Stomach smooth muscle (tissue), 2 donors: ENCODE results near the gene AGPAT2.

Experiments
- H3K27ac ChIP-seq: one replicate; pipeline ENCODE4 v1.7.0; 2013; ENCODE audit warnings: mild to moderate bottlenecking, low read length, inconsistent platforms
- H3K27me3 ChIP-seq, 2 donors: one replicate each; pipeline ENCODE4 v1.7.0; 2013; ENCODE audit warnings: low read length in 2 of 2; ENCODE audit not compliant: insufficient read depth in 2 of 2, control insufficient read depth in 1 of 2
- H3K36me3 ChIP-seq, 2 donors: one replicate each; pipeline ENCODE4 v1.7.0; 2013; ENCODE audit warnings: low read length in 2 of 2; ENCODE audit not compliant: control insufficient read depth in 2 of 2, insufficient read depth in 2 of 2
- H3K4me1 ChIP-seq: one replicate; pipeline ENCODE4 v1.7.0; 2013; ENCODE audit warnings: low read length; ENCODE audit not compliant: control insufficient read depth, insufficient read depth
- H3K4me3 ChIP-seq, 2 donors: one replicate each; pipeline ENCODE4 v1.7.0; 2013; ENCODE audit warnings: low read length in 2 of 2
- H3K9ac ChIP-seq, 2 donors: one replicate each; pipeline ENCODE4 v1.7.0; 2013; ENCODE audit warnings: low read length in 2 of 2, mild to moderate bottlenecking in 1 of 2
- H3K9me3 ChIP-seq, 2 donors: one replicate each; pipeline ENCODE4 v1.7.0; 2013; ENCODE audit warnings: low read length in 2 of 2; ENCODE audit not compliant: control insufficient read depth in 2 of 2
- donor health status: healthy.
- donor health status: Pancreatic carcinoma.

Gene AGPAT2

DNA sequence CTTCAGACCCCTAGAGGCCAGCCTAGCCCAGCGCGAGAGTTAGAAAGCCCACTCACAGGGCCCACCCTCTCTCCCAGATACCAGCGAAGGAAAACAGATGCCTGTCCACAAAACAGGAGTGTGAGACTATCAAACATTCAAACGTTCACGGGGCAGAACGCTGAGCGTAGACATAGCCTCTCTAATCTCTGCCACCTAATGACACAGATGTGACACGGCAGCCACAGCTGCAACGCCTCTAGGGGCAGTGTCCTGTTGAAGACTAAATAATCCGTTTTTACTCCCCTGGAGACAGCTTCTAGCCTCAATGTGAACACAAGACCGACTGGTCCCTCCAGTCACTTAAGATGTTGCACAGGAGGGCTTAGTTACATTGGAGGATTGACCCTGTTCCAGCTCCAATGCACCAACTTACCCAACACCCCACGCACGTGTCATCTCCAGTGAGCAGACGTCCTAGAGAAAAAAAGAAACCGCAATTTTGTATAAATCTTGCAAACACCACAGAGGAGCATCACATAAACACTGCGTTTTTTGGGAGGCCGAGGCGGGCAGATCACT is 39.5 kb upstream of the AGPAT2 start:
- H3K4me1 ChIP-seq: peaks cover 45% of the 10 kb centered on the region
- peak overlapping the region; percentile 61 to 96 for H3K4me3 ChIP-seq
- H3K36me3 ChIP-seq: peaks cover 29% of the 10 kb centered on the region in 2 donors
- H3K27me3 ChIP-seq: no peaks in the 10 kb centered on the region
- H3K9ac ChIP-seq: peak overlapping the region; percentile 64 to 71
- no peak overlapping the region for H3K27ac ChIP-seq
- H3K9me3 ChIP-seq: no peaks in the 10 kb centered on the region

DNA sequence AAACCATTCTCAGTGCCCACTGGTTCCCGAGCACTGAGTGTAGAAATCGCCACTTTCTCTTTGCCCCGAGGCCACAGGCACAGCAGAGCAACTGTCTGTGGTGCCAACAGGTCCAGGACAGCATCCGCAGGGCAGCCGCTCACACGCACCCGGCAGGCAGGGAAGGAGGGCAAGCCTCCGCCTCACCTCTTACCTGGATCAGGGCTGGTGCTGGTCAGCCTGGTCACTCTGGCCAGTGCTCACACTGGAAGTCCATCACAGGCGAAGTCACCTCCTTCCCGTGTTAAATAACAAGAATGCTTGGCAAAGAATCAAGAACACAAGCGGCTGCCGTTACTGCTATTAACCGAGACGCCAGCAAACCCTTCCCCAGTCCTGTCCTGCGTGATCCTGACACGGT is 38.9 kb upstream of the AGPAT2 start:
- H3K36me3 ChIP-seq: peaks cover 29 to 31% of the 10 kb centered on the region in 2 donors
- no peaks in the 10 kb centered on the region for H3K9me3 ChIP-seq
- peak overlapping the region; percentile 61 to 96 for H3K4me3 ChIP-seq
- H3K4me1 ChIP-seq: peaks cover 48% of the 10 kb centered on the region
- no peak overlapping the region for H3K27ac ChIP-seq
- H3K27me3 ChIP-seq: no peaks in the 10 kb centered on the region
- peak overlapping the region; percentile 41 to 71 for H3K9ac ChIP-seq

DNA sequence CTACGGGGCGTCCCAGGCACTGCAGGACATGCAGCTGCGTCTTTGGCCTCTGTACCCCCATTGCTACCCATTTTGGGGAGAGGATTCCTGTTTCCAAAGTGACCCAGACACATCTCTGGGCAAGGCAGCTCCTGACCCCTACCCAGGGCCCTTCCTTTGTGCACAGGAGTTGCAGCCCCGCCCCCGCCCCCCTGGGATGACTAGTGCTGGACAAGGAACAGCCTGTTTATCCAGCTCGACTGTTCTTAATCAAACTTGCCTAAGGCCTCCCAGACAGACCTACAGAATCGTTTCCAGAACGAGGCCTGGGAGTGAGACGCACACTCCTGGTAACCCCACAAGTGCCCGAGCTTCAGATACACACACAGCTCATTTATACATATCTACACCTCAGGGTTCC is 38.4 kb upstream of the AGPAT2 start:
- H3K9me3 ChIP-seq: no peaks in the 10 kb centered on the region
- H3K27me3 ChIP-seq: no peaks in the 10 kb centered on the region
- H3K4me3 ChIP-seq: peak overlapping the region; percentile 61 to 96
- no peak overlapping the region for H3K27ac ChIP-seq
- peaks cover 53% of the 10 kb centered on the region for H3K4me1 ChIP-seq
- peak overlapping the region in 1 of 2 donors; percentile 41 for H3K9ac ChIP-seq
- H3K36me3 ChIP-seq: peaks cover 29 to 31% of the 10 kb centered on the region in 2 donors

DNA sequence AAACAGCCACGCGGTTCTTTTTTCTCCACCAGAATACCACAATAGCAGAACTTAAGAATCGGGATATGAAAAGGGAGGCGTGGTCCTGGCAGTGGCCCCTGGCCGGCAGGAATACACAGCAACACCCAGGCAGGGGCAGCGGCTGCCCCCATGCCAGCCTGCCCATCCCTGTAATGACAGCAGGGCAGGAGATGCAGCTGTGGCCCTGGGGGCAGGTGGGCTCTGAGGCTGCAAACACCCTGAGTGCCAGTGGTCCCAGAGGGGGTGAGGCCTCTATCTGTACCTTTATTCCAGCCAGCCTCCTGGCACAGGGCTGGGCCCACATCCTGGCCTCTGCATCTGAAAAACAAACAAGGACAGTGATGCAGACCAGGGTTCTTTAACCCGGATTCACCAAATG is 37.5 kb upstream of the AGPAT2 start:
- Histone ChIP-seq H3K9me3 (no peaks in the 10 kb centered on the region), H3K4me1 (peaks cover 61% of the 10 kb centered on the region), H3K36me3 (peaks cover 29 to 31% of the 10 kb centered on the region in 2 donors), H3K9ac (no peak overlapping the region), H3K27me3 (no peaks in the 10 kb centered on the region), H3K4me3 (no peak overlapping the region), H3K27ac (no peak overlapping the region)

DNA sequence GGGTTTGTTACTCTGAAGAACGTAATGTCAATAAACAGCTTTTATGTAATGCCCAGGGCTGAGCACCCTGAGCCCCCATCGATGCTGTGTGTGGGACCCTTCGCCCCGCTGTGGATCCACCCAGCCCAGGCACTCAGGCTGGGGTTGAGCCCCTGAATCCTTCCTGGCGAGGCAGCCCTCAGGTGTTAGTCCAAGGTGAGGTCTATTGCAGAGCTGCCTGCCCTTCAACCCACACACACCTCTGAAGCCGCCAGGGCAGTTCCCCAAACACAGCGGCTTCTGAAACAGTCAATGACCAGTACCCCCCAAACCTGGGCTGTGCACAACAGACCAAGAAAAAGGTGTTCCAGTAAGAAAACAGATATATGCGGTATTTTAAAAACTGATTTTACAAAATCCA is 36.7 kb upstream of the AGPAT2 start:
- Histone ChIP-seq H3K27me3 (no peaks in the 10 kb centered on the region), H3K9ac (no peak overlapping the region), H3K36me3 (peaks cover 29 to 31% of the 10 kb centered on the region in 2 donors), H3K9me3 (no peaks in the 10 kb centered on the region), H3K27ac (no peak overlapping the region), H3K4me3 (no peak overlapping the region), H3K4me1 (peaks cover 64% of the 10 kb centered on the region)

DNA sequence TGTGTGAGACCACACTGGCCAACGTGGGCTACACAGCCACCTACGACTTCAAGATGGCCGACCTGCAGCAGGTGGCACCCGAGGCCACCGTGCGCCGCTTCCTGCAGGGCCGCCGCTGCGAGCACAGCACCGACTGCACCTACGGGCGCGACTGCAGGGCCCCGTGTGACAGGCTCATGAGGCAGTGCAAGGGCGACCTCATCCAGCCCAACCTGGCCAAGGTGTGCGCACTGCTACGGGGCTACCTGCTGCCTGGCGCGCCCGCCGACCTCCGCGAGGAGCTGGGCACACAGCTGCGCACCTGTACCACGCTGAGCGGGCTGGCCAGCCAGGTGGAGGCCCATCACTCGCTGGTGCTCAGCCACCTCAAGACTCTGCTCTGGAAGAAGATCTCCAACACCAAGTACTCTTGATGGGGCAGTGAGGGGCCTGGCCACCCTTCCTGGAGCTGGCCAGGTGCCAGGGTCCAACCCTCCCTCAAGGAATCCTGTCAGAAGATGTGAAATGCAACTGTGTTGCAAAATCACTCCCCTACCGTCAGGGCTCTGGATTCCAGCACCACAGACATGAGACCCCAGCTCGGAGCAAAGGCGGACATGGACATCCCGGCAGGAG is 36.2 kb upstream of the AGPAT2 start:
- peaks cover 62% of the 10 kb centered on the region for H3K4me1 ChIP-seq
- H3K9ac ChIP-seq: no peak overlapping the region
- no peak overlapping the region for H3K4me3 ChIP-seq
- H3K27me3 ChIP-seq: no peaks in the 10 kb centered on the region
- peaks cover 29 to 31% of the 10 kb centered on the region in 2 donors for H3K36me3 ChIP-seq
- no peaks in the 10 kb centered on the region for H3K9me3 ChIP-seq
- H3K27ac ChIP-seq: no peak overlapping the region

DNA sequence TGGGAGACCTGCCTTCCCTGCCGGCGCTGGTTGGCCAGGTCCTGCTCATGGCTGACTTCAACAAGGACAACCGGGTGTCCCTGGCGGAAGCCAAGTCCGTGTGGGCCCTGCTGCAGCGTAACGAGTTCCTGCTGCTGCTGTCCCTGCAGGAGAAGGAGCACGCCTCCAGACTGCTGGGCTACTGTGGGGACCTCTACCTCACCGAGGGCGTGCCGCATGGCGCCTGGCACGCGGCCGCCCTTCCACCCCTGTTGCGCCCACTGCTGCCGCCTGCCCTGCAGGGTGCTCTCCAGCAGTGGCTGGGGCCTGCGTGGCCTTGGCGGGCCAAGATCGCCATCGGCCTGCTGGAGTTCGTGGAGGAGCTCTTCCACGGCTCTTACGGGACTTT is 35.7 kb upstream of the AGPAT2 start:
- H3K27ac ChIP-seq: no peak overlapping the region
- H3K9ac ChIP-seq: no peak overlapping the region
- H3K36me3 ChIP-seq: peaks cover 29 to 31% of the 10 kb centered on the region in 2 donors
- H3K27me3 ChIP-seq: no peaks in the 10 kb centered on the region
- no peaks in the 10 kb centered on the region for H3K9me3 ChIP-seq
- H3K4me1 ChIP-seq: peaks cover 58% of the 10 kb centered on the region
- H3K4me3 ChIP-seq: no peak overlapping the region

DNA sequence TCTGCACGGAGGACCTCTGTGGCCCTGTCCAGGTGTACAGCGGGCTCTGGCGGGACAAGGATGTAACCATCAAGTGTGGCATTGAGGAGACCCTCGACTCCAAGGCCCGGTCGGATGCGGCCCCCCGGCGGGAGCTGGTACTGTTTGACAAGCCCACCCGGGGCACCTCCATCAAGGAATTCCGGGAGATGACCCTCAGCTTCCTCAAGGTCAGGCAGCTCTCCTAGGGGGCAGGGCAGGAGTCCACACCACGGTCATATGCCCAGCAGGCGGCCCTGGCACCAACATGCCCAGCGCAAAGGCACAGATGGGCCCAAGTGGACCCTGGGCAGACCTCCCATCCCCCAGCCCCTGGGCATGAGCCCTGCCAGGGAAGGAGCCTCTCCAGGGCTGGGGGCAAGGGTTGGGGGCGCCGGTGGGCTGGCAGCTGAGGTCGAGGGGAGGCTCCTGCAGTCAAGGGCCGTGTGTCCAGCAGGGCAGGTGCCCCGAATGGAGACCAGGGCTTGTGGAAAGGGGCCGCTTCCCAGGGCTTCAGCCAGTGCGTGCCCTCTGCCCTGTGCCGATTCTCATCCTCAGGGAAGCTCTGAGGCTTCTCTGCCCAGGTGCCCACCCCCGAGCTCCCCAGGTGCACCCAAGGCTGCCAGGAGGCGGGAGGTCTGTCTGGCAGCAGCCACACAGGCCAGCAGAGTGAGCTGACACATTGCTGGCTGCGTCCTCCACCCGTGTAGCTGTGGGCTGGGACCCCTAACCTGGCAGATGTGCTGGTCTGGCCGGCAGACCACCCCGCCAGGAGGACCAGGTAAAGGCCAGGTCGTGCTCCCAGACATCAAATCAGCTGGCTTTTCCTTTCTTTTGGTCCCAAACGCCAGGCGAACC is 35.1 kb upstream of the AGPAT2 start:
- Histone ChIP-seq H3K9ac (no peak overlapping the region), H3K27me3 (no peaks in the 10 kb centered on the region), H3K36me3 (peaks cover 29 to 31% of the 10 kb centered on the region in 2 donors), H3K4me1 (peaks cover 54% of the 10 kb centered on the region), H3K9me3 (no peaks in the 10 kb centered on the region), H3K4me3 (no peak overlapping the region), H3K27ac (no peak overlapping the region)

DNA sequence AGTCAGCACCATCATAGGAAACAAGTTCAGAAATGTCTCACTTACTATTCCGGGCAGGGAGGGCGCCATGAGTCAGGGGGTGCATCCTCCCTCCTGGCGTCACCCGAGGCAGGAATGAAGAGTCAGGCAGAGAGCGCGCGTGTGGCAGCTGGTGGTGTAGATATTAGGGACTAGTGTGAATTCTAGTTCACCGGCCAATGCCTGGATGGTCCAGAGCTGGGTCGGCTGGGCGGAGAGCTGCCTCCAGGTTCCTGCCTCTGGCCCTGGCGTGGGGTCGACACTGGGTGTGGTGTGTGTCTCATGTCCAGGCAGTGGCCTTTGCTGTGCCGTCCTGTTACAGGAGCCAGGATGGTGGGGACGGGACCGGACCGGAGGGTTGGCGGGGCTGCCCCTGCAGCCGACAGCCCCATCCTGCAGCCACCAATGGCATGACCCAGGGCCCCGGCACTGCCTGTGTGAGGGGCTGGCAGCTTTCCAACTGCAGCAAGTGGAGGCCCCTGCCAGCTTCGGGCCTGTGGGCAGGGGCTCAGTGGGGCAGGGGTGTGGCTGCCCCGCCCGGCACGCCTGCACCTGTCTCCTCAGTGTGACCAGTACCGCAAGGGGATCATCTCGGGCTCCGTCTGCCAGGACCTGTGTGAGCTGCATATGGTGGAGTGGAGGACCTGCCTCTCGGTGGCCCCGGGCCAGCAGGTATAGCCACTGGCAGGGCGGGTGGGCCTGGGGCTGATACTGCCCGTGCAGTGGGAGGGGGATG is 34.3 kb upstream of the AGPAT2 start:
- Histone ChIP-seq H3K27ac (no peak overlapping the region), H3K4me3 (no peak overlapping the region), H3K4me1 (peaks cover 46% of the 10 kb centered on the region), H3K9ac (no peak overlapping the region), H3K9me3 (no peaks in the 10 kb centered on the region), H3K27me3 (no peaks in the 10 kb centered on the region), H3K36me3 (peaks cover 26 to 31% of the 10 kb centered on the region in 2 donors)

DNA sequence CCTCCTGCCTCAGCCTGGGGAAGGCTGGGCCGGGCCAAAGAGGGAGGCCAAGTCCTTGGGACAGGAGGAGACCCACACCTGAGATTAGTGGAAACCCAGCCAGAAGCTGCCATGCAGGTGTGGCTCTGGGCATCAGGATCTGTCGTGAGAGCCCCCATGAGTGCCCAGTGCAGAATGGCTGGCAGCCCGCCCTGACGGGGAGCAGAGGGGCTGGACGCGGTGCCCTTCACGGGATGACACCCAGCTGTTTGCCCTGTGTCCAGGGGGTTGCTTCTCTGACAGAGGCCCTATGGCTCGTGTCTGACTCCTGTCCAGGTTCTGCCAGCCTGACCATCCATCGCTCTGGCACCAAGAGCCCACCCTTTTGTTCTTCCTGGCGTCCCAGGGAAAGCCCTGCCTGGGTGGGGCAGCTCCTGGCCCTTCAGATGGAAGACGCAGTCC is 33.7 kb upstream of the AGPAT2 start:
- no peaks in the 10 kb centered on the region for H3K27me3 ChIP-seq
- H3K4me1 ChIP-seq: peaks cover 40% of the 10 kb centered on the region
- no peaks in the 10 kb centered on the region for H3K9me3 ChIP-seq
- H3K4me3 ChIP-seq: no peak overlapping the region
- peak overlapping the region in 1 of 2 donors; percentile 28 for H3K9ac ChIP-seq
- H3K27ac ChIP-seq: no peak overlapping the region
- H3K36me3 ChIP-seq: peaks cover 20 to 25% of the 10 kb centered on the region in 2 donors
